K562 (cell line): ENCODE measurements around the gene TRPC4AP. TPM values are rescaled to one million over a fixed set of nuclear protein-coding genes. Genes with fewer than 3 reads are reported as not detected.

ENCODE experiments used
- COPS2 ChIP-seq: fragments of 450-650 bp; conservative IDR thresholded peaks from 2 replicates; pipeline ENCODE4 v1.6.1; 2016; ENCODE audit warnings: mild to moderate bottlenecking, moderate library complexity
- SREBF1 ChIP-seq: fragments of 150-350 bp; IDR thresholded peaks from 2 replicates; pipeline ENCODE4 v1.6.1; 2014; ENCODE audit warnings: antibody characterized with exemption, low read depth, low read length, borderline replicate concordance
- TSC22D4 ChIP-seq: fragments of 450-650 bp; IDR thresholded peaks from 2 replicates; pipeline ENCODE4 v1.6.1; 2016; ENCODE audit warnings: missing genetic modification characterization, missing biosample characterization, control low read depth
- U2AF2 ChIP-seq: fragments of 200-400 bp; formaldehyde crosslinking; optimal IDR thresholded peaks from 2 replicates; pipeline ENCODE3; 2017; ENCODE audit warnings: low read depth, mild to moderate bottlenecking, low read length
- polyA plus RNA-seq, 8 experiments: library from polyadenylated mRNA; depleted of rRNA in 4 of 8; stranded (reverse) in 5 of 8; unstranded in 3 of 8; fragments of >200 nt; fragmentation: Nextera tagmentation in 2 of 8; fragmentation: Illumina TruSeq in 1 of 8; extraction: Ambion mirVana in 2 of 8; extraction: Trizol in 1 of 8; gene quantifications; 2 replicates each; pipeline versions ENCODE4 v1.2.1 to v1.2.3, GENCODE V29; 2011 to 2014; ENCODE audit warnings: inconsistent platforms in 1 of 8, missing spikeins in 1 of 8
- total RNA-seq, 7 experiments: library from RNA; depleted of rRNA in 6 of 7; stranded (reverse); fragments of >200 nt in 6 of 7; fragmentation: Illumina TruSeq in 2 of 7; extraction: Trizol in 2 of 7; gene quantifications; 2 replicates each; pipeline versions ENCODE4 v1.2.1 to v1.2.3, GENCODE V29; 2011 to 2021; ENCODE audit warnings: low replicate concordance in 1 of 7
- TF ChIP-seq, protein P1 (sequence below): fragments of 250-450 bp; sonication (Bioruptor Pico); IDR thresholded peaks from 2 replicates; pipeline ENCODE4 v1.4.0; 2020
- TF ChIP-seq, protein P2 (sequence below), 2 experiments: IDR thresholded peaks; 2 replicates each; pipeline ENCODE4 v1.6.1; 2011; ENCODE audit warnings: borderline replicate concordance in 1 of 2, control low read depth in 1 of 2, low read depth in 1 of 2, low read length in 1 of 2, mild to moderate bottlenecking in 1 of 2, mixed read lengths in 1 of 2, moderate library complexity in 1 of 2; ENCODE audit not compliant: insufficient read depth in 1 of 2, insufficient read length in 1 of 2, poor library complexity in 1 of 2, severe bottlenecking in 1 of 2; ENCODE audit errors: extremely low read depth in 1 of 2

The TRPC4AP gene
- total and polyA plus RNA-seq, 9 of the 15 experiments (the other 6 are each of a cell fraction or from before 2014, with no cell fraction given), result 2.3 to 70.3 (median 33.3) TPM

DNA sequence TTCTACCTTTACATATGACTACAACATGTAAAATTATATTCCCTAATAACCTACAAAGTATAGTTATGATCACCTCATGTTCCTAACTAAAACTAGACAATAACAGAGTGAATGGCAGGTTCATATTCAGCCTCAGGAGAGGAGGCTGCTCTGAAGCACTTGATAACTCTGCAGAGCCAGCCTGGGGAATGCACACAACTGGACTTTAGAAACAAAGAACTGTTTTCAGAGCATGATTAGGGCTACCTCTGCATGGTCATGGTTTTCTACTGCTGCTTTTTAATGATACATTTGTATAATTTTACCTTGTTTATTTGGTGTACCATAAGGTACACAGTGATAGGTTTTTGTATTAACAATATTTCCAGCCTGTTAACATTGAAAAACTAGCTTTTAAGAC is 50.3 kb downstream of the TRPC4AP start (continued):
- TF ChIP-seq, protein P1, sequence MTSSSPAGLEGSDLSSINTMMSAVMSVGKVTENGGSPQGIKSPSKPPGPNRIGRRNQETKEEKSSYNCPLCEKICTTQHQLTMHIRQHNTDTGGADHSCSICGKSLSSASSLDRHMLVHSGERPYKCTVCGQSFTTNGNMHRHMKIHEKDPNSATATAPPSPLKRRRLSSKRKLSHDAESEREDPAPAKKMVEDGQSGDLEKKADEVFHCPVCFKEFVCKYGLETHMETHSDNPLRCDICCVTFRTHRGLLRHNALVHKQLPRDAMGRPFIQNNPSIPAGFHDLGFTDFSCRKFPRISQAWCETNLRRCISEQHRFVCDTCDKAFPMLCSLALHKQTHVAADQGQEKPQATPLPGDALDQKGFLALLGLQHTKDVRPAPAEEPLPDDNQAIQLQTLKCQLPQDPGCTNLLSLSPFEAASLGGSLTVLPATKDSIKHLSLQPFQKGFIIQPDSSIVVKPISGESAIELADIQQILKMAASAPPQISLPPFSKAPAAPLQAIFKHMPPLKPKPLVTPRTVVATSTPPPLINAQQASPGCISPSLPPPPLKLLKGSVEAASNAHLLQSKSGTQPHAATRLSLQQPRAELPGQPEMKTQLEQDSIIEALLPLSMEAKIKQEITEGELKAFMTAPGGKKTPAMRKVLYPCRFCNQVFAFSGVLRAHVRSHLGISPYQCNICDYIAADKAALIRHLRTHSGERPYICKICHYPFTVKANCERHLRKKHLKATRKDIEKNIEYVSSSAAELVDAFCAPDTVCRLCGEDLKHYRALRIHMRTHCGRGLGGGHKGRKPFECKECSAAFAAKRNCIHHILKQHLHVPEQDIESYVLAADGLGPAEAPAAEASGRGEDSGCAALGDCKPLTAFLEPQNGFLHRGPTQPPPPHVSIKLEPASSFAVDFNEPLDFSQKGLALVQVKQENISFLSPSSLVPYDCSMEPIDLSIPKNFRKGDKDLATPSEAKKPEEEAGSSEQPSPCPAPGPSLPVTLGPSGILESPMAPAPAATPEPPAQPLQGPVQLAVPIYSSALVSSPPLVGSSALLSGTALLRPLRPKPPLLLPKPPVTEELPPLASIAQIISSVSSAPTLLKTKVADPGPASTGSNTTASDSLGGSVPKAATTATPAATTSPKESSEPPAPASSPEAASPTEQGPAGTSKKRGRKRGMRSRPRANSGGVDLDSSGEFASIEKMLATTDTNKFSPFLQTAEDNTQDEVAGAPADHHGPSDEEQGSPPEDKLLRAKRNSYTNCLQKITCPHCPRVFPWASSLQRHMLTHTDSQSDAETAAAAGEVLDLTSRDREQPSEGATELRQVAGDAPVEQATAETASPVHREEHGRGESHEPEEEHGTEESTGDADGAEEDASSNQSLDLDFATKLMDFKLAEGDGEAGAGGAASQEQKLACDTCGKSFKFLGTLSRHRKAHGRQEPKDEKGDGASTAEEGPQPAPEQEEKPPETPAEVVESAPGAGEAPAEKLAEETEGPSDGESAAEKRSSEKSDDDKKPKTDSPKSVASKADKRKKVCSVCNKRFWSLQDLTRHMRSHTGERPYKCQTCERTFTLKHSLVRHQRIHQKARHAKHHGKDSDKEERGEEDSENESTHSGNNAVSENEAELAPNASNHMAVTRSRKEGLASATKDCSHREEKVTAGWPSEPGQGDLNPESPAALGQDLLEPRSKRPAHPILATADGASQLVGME (CRISPR knock-in tag), result no peak
- no peak for TF ChIP-seq U2AF2
- TF ChIP-seq TSC22D4 (tag), result no peak
- no peak for TF ChIP-seq COPS2
- no peak for TF ChIP-seq SREBF1
- TF ChIP-seq, protein P2, sequence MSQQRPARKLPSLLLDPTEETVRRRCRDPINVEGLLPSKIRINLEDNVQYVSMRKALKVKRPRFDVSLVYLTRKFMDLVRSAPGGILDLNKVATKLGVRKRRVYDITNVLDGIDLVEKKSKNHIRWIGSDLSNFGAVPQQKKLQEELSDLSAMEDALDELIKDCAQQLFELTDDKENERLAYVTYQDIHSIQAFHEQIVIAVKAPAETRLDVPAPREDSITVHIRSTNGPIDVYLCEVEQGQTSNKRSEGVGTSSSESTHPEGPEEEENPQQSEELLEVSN (IDR thresholded peaks at IDR 0.05; ENCODE audit: borderline replicate concordance in 1 of 2, extremely low read depth in 1 of 2, insufficient read depth in 1 of 2, insufficient read length in 1 of 2, low read depth in 1 of 2, low read length in 1 of 2, poor library complexity in 1 of 2, severe bottlenecking in 1 of 2), result no peak
- TF ChIP-seq, all 486 proteins: peak for 0
